Cardiac fibroblast (primary cell): ENCODE measurements around the gene DDX49.

Source experiments
- DNase-seq, 2 donors: peaks; one replicate each; pipeline versions ENCODE4 v3.0.0 to v3.0.0-alpha.2; 2010; ENCODE audit warnings: low read depth in 2 of 2
- H3K4me3 ChIP-seq, 2 donors: replicated peaks in 1 of 2; 1 replicate in 1 of 2; 2 replicates in 1 of 2; pipeline ENCODE4 v1.5.1; 2011; ENCODE audit warnings: low read depth in 2 of 2, low read length in 2 of 2, mild to moderate bottlenecking in 2 of 2, moderate library complexity in 1 of 2
- CTCF ChIP-seq: IDR thresholded peaks from one replicate; pipeline ENCODE4 v1.5.1; 2011; ENCODE audit warnings: low read depth, mild to moderate bottlenecking, low read length, inconsistent platforms

Gene DDX49

GRCh38 chr19:18945297-18945696 is 25.8 kb downstream of the DDX49 start:
- TF ChIP-seq CTCF, result no peak

GRCh38 chr19:18946335-18946734 is 26.8 kb downstream of the DDX49 start:
- no peak for TF ChIP-seq CTCF
- H3K4me3 ChIP-seq, result no peak overlapping the region
- DNase-seq, result no peak

More at GRCh38 chr19:18945297-18945696, 25.8 kb downstream of the DDX49 start:
- DNase-seq, result no peak
- no peak overlapping the region for H3K4me3 ChIP-seq

- no peak overlapping the region for H3K4me3 ChIP-seq
- TF ChIP-seq CTCF, result no peak
- no peak for DNase-seq
Observed at GRCh38 chr19:18946918-18947317, 27.4 kb downstream of the DDX49 start.

GRCh38 chr19:18948075-18948975 is 28.8 kb downstream of the DDX49 start:
- peak in 1 of 2 donors; percentile 34 for DNase-seq
- no peak for TF ChIP-seq CTCF
- H3K4me3 ChIP-seq, result no peak overlapping the region

GRCh38 chr19:18948976-18949356 is 29.5 kb downstream of the DDX49 start:
- TF ChIP-seq CTCF, result no peak
- no peak overlapping the region for H3K4me3 ChIP-seq
- DNase-seq, result no peak

GRCh38 chr19:18949858-18950257 is 30.3 kb downstream of the DDX49 start:
- H3K4me3 ChIP-seq, result no peak overlapping the region
- no peak for TF ChIP-seq CTCF
- no peak for DNase-seq
